SU-DHL-6 (cell line): ENCODE results near the gene KRTAP10-12.

Source experiments
- CTCF ChIP-seq: fragments of 200-600 bp; sonication (generic); IDR thresholded peaks from one replicate; pipeline ENCODE4 v1.5.1; 2017; ENCODE audit warnings: antibody characterized with exemption, mild to moderate bottlenecking, low read length, moderate library complexity; ENCODE audit not compliant: insufficient read depth, poor library complexity, severe bottlenecking
- EZH2phosphoT487 ChIP-seq: fragments of 200-600 bp; sonication (generic), shearing (Covaris generic); conservative IDR thresholded peaks from 2 replicates; pipeline ENCODE4 v1.6.1; 2018; ENCODE audit warnings: mild to moderate bottlenecking, antibody characterized with exemption, low read length, moderate library complexity, mixed read lengths

- no peak for TF ChIP-seq EZH2phosphoT487
- TF ChIP-seq CTCF = no peak
Observed at GRCh38 chr21:44686000-44686781, 10.8 kb upstream of the KRTAP10-12 start.
